Measurements from ENCODE around the gene BTG2.

BTG2 gene

GRCh38 chr1:203325418-203326091 lies 20.2 kb downstream of the BTG2 start:
- peak overlapping the region; percentile 95 for H3K4me2 ChIP-seq (ENCODE audit: low read depth, low read length)
- no peaks in the 10 kb centered on the region for H4K20me1 ChIP-seq (ENCODE audit: insufficient read depth, low read length)
- no peaks in the 10 kb centered on the region for H3K9me3 ChIP-seq (replicated peaks; ENCODE audit: insufficient read depth, low read length)
- no peak for TF ChIP-seq EZH2 (optimal IDR thresholded peaks at IDR 0.05; ENCODE audit: low read depth, low read length)
- TF ChIP-seq CTCF (IDR thresholded peaks at IDR 0.05; ENCODE audit: low read length), result no peak
- TF ChIP-seq EZH2phosphoT487 (IDR thresholded peaks at IDR 0.05; ENCODE audit: low read length), result no peak
- H3K36me3 ChIP-seq (replicated peaks; ENCODE audit: insufficient read depth, low read length), result no peaks in the 10 kb centered on the region
- no peaks in the 10 kb centered on the region for H3K9me2 ChIP-seq (replicated peaks; ENCODE audit: insufficient read depth, low read length)
- peaks cover 32% of the 10 kb centered on the region for H3K79me2 ChIP-seq (ENCODE audit: low read length)
- H3K27me3 ChIP-seq (replicated peaks; ENCODE audit: insufficient read depth, low read length), result no peaks in the 10 kb centered on the region
- peak overlapping the region; percentile 73 for H3K9ac ChIP-seq (ENCODE audit: low read length)
- H3K4me1 ChIP-seq (ENCODE audit: low read length), result peaks cover 72% of the 10 kb centered on the region
- H3K27ac ChIP-seq (ENCODE audit: low read length), result peak overlapping the region; percentile 91
- peak; percentile 55 for DNase-seq
- H2AFZ ChIP-seq (ENCODE audit: low read length), result no peak overlapping the region
- peak overlapping the region; percentile 64 for H3K4me3 ChIP-seq (ENCODE audit: low read length)
- H3F3A ChIP-seq (ENCODE audit: insufficient read depth, low read length), result peaks cover 78% of the 10 kb centered on the region

- Histone ChIP-seq H2AFZ (ENCODE audit: low read length) (no peak overlapping the region), H3F3A (ENCODE audit: insufficient read depth, low read length) (peaks cover 65% of the 10 kb centered on the region), H3K4me2 (ENCODE audit: low read depth, low read length) (peak overlapping the region; percentile 95), H3K9me2 (replicated peaks; ENCODE audit: insufficient read depth, low read length) (no peaks in the 10 kb centered on the region), H3K4me1 (ENCODE audit: low read length) (peaks cover 69% of the 10 kb centered on the region), H3K27me3 (replicated peaks; ENCODE audit: insufficient read depth, low read length) (no peaks in the 10 kb centered on the region), H3K79me2 (ENCODE audit: low read length) (peaks cover 28% of the 10 kb centered on the region), H3K36me3 (replicated peaks; ENCODE audit: insufficient read depth, low read length) (no peaks in the 10 kb centered on the region), H3K27ac (ENCODE audit: low read length) (peak overlapping the region; percentile 91), H3K4me3 (ENCODE audit: low read length) (peak overlapping the region; percentile 64), H4K20me1 (ENCODE audit: insufficient read depth, low read length) (no peaks in the 10 kb centered on the region), H3K9ac (ENCODE audit: low read length) (peak overlapping the region; percentile 73), H3K9me3 (replicated peaks; ENCODE audit: insufficient read depth, low read length) (no peaks in the 10 kb centered on the region)
- TF ChIP-seq EZH2phosphoT487 (IDR thresholded peaks at IDR 0.05; ENCODE audit: low read length) (no peak), CTCF (IDR thresholded peaks at IDR 0.05; ENCODE audit: low read length) (no peak), EZH2 (optimal IDR thresholded peaks at IDR 0.05; ENCODE audit: low read depth, low read length) (no peak)
- peak; percentile 99 for DNase-seq
These were observed 21.7 kb downstream of the BTG2 start for GRCh38 chr1:203326830-203327683.

GRCh38 chr1:203327684-203328457 lies 22.6 kb downstream of the BTG2 start:
- TF ChIP-seq EZH2phosphoT487 (IDR thresholded peaks at IDR 0.05; ENCODE audit: low read length) (no peak), EZH2 (optimal IDR thresholded peaks at IDR 0.05; ENCODE audit: low read depth, low read length) (no peak), CTCF (IDR thresholded peaks at IDR 0.05; ENCODE audit: low read length) (peak; percentile 58)
- no peak for DNase-seq

More at GRCh38 chr1:203327684-203328457, 22.6 kb downstream of the BTG2 start:
- H3K9me3 ChIP-seq (replicated peaks; ENCODE audit: insufficient read depth, low read length), result no peaks in the 10 kb centered on the region
- H3K4me3 ChIP-seq (ENCODE audit: low read length), result peak overlapping the region; percentile 52
- H3F3A ChIP-seq (ENCODE audit: insufficient read depth, low read length), result peaks cover 57% of the 10 kb centered on the region
- H3K4me2 ChIP-seq (ENCODE audit: low read depth, low read length), result peak overlapping the region; percentile 85
- H2AFZ ChIP-seq (ENCODE audit: low read length), result peak overlapping the region; percentile 36
- H4K20me1 ChIP-seq (ENCODE audit: insufficient read depth, low read length), result no peaks in the 10 kb centered on the region
- H3K27me3 ChIP-seq (replicated peaks; ENCODE audit: insufficient read depth, low read length), result no peaks in the 10 kb centered on the region
- H3K36me3 ChIP-seq (replicated peaks; ENCODE audit: insufficient read depth, low read length), result no peaks in the 10 kb centered on the region
- peak overlapping the region; percentile 91 for H3K27ac ChIP-seq (ENCODE audit: low read length)
- H3K9me2 ChIP-seq (replicated peaks; ENCODE audit: insufficient read depth, low read length), result no peaks in the 10 kb centered on the region
- H3K4me1 ChIP-seq (ENCODE audit: low read length), result peaks cover 61% of the 10 kb centered on the region
- H3K79me2 ChIP-seq (ENCODE audit: low read length), result peaks cover 22% of the 10 kb centered on the region
- peak overlapping the region; percentile 73 for H3K9ac ChIP-seq (ENCODE audit: low read length)
